GM21825 (cell line): ENCODE data around the gene EFCAB6.

Source experiments
- ATAC-seq: cut with Tn5 transposase; IDR thresholded peaks from one replicate; pipeline ENCODE4 v1.9.1; 2021; ENCODE audit warnings: mild to moderate bottlenecking, moderate library complexity; ENCODE audit not compliant: unreplicated experiment

EFCAB6 gene

DNA sequence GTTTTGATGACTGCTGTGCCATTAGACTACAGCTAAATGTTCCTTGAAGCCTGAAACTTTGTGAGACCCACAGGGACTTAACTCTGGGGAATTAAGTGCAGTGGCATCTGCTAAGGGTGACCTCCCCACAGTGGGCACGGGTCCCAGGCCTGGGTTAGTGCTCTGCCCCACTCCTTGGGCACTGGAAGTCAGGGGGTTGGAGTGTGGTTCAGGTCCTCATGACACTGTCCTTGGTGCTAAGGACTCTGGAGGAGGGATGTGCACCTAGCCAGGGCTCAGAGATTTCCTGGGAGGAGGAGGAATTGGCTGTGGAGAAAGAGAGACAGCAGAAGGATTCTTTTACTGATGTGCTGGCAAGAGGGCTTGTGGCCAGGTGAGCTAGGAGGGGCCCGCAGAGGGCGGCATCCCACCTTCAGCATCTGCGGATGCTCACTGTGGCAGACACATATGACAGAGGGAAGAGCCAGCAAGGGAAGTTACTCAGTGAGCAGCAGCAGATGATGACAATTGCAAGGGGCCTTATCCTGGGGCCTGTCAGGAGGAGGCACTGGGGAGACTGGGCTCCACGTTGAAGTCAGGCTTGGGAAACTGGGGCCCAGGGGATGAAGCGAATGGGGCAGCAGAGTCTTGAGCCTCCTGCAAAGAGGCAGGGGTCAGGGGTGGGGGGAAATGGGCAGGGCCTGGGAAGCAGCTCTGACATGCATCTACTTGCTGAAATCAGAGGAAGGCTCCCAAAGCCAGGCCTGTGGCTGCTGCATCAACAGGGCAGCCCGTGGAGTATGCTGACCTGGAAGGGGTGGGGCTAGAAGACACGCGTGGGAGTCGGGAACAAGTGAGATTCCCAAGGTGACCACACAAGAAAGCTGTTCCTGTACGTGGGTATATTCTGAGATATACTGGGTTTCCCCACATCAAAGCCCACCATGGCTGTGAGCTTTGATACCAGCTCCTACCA lies 256.3 kb downstream of the EFCAB6 start:
- ATAC-seq: no peak

DNA sequence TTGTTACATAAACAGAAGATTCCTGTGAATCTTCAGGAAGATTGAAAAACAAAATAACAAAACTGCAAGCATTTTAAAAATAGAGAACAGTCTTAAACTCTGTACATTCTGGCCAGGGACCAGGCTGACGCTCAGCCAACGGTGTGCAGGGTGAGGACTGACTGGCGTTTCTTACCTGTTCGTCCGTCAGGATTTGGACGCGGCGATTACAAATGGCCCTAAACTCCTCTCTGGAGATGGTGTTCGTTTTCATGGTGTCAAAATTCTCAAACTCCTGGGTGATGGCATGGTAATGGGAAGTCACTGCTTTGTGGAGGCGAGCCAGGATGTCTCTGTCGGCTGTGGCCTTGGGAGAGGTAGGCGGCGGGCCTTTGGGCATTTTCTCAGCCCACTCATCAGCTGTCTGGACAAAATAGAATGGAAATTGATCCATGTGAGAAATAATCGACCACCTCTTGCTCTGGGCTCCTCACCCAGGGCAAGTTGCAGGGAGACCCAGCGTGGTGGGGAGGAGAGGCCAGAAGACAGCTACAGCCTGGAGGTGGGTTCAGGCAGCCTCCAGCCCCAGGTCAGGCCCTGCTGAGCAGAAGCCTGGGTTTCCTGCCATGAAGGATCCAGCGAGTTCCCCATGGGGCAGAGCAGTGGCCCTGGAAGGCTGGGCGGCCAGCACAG lies 257.3 kb downstream of the EFCAB6 start:
- no peak for ATAC-seq

DNA sequence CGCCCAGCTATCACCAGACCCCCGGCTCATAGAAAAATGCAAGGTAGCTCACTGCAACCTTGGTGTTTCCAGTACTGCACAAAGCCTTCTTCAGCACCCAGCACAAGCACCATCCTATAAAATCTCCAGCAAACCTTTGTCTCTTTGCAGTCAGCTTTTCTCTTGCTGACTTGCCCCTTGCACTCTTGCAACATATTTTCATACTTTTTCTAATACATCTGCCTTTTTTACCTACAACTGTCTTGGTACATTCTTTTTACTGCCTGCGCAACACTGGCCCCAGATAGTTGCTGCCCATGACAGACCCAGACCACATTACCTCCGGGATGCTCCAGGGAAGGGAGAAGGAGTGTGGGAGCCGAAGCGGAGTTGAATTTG lies 257.9 kb downstream of the EFCAB6 start:
- no peak for ATAC-seq

DNA sequence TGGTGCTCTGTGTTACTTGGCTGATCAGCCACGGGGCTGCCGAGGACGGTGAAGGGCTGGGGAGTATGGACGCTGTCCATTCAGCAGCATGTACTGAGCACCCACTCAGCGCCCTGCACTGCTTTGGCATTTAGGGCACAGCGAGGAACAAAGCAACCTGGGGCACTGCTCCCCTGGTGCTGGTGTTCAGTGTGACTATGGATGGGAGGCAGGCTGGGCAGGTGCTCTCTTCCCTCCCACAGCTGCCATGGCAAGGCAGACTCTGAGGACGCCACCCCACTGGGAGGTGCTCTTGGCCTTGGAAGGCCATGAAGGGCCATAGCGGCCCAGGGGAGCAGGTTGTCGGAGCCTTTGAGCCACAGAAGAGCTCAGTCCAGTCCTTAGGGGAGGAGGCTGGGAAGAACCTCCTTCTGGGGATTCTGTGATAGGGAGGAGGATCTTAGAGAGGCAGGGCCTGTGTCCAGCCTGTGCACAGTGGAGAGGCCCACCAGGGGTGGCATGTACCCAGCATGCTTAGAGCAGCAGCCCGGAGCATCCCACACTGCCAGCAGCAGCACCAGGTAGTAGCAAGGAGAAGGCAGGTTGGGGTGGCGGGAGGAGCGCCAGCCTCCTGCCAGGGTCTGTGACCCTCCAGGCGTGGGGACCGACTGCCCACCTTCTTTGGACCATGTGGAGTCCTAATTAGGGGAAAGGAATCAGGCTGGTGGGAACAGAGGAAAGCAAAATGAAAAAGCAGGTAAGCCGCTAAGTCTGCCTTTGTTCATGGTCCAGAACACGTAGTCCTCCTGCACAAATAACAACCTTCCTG lies 258.4 kb downstream of the EFCAB6 start:
- ATAC-seq: no peak

DNA sequence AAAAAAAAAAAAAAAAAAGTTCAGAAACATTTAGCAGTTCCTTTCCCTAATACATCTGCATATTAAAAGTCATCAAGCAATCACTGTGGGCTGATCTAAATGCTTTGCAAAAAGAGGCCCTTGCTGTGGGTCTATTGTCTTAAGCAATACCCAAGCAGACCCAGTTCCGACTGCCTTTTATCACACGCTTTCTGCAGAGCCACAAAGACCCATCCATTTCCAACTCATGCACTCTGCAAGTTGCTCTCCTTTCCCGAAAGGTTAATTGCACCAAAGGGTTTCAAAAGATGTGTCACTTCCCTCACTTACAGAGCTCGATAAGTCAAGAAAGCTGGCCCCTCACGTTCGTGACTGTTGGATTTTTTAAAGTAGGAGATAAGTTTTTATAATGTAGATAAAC lies 261.4 kb downstream of the EFCAB6 start:
- no peak for ATAC-seq

DNA sequence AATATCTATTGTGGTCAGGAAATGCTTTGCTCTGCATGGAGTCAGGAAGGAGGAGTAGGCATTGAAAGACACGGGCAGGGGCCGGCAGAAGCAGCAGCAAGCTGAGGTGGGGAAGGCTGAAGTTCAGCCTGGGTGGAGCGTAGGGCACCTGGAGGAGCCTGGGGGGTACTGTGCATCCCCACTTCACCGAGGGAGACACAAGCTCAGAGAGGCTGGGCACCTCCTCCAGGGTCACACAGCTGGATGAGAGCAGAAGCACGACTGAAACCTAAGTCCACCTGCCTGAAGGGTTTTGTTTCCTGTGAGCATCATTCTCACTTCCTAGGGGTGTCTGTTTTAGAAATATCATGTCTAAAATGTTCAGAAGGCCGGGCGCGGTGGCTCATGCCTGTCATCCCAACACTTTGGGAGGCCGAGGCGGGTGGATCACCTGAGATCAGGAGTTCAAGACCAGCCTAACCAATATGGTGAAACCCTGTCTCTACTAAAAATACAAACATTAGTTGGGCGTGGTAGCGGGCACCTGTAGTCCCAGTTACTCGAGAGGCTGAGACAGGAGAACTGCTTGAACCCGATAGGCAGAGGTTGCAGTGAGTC lies 262.0 kb downstream of the EFCAB6 start:
- no peak for ATAC-seq

DNA sequence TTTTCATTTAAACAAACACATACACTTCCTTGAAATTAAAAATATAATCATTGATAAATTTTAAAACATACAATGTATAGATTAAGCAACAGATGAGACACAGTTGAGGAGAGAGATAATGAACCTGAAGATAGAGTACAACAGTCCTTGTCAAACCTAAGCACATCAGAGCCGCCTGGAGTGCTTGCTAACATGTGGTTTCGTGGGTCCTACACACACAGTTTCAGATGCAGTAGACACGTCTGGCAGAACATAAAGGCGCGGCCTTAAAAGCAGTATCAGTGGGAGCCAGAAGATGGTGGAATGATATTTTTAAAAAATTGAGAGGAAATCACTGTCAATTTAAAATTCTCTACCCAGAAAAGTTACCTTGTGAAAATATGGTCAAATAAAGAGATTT lies 265.9 kb downstream of the EFCAB6 start:
- no peak for ATAC-seq

DNA sequence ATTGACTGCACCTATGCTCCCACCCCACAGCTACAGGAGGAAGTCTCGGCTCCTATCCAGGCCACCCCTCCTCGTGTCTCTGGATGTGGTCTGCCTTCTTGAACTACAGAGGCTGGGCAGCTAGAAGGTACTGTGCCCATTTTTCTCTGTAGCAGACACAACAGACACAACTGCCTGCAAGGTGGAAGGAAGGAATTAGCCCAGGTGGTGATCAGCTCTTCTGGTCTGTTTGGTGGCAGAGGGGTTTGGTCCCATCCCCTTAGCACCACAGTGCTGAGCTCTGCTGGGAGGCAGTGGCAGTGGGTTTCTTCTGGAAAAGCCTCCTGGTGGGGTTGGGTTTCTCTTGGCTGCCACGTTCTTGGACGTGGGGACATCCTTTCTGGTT lies 267.8 kb downstream of the EFCAB6 start:
- ATAC-seq: no peak

DNA sequence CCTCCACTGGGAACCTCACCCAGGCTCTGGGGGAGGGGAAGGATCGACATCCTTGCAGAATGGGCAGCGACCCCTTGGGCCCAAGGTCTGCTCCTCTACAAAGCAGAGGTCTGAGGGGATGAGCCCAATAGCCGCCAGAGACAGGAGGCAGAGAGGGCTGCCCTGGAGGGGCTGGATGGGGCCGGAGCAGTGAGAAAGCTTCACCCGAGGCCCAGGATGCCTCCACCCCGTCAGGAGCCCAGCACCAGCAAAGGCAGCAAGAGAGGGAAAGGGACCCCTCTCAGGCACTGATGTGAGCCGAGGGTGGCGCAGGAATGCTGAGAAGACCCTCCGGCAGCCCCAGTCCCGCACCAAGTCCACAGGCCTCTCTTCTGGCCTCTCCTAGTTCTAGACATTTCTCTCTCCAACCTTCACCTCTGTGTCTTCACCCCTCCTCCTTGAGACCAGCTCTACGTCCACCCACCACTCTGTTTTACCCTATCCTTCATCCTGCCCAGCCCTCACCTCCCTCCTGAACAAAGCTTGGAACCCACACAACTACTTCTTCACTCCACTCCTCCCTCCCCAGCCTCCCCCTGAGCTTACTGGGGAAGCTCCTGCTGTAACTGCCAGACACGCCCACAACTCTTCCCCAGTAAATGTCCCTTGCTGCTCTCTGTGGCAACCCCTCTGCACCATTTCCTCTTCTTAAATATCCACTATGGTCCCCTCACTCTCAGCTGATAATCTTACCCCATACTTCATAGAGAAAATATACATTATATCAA lies 268.4 kb downstream of the EFCAB6 start:
- ATAC-seq: no peak

DNA sequence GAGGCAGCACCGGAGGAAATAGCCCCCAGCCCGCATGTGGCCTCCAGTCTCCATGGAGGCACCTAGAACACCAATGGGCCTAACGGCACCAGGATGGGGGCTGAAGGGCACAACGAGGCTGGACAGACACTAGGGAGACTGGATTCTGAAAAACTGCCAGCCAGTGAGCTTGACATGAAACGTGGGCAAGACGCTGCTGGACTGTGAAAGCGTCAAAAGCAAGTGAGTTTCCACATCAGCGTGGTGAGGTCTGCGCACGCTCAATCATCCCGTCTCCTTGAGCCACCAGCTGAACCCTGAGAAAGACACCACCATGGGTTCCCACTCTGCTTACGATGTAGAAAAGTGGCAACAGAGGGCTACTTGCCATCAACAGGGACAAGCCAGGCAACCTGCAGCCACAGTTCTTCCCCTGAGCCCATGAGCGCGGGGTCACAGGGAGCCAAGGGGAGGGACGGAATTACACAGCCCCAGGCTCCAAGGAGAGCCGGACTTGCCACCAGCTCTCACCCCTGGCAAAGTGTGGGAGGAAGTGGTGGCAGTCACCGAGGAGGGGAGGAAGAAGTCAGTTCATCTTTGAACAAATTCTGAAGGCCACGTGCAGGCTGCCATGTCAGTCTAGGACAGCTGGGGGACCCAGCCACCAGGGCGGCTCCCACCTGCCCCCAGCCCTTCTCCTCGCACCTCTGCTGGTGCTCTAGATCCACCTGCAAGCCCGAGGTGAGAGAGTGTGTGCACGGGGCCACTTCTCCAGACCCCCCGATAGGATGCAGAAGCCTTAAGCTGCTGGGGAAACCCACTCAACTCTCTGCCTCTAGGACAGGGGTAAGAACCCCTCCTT lies 269.2 kb downstream of the EFCAB6 start:
- no peak for ATAC-seq

DNA sequence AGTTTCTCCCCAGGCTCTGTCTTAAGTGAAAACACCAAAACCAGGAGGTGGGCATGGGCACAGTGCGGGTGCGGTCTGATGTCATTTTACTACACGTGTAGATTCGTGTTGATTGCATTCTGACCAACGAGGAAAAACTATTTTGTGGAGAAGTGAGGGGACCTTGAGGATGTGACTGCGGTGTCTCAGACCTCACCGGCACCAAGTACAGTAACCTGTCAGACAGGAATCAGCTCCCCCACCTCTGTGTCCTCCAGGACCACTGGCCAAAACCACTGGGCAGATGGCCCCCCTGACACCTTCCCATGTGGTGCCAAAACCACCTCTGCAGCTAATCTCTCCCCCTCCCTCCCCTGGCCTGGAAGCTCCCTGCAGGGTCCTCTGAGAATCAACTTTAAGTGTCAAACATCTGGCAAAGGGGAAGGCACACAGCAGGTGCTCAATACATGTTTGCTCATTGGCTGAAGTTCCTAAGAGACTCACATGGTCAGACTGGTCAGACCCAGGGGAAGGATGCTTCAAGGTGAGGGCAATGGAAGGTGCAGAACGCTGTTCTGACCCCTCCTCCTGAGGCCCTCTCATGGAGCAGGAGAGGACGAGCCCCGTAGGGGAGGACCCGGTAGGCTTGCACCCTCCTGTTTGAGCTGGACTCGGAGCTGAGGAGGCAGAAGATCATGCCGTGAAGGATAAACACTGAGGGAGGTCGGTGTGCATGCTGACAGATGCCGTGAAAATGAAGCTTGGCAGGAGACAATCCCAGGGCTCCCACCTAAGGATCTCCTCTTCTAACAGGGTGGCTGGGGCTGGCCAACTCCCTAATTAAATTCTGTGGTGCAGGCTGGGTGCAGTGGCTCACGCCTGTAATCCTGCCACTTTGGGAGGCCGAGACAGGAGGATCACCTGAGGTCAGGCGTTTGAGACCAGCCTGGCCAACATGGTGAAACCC lies 270.4 kb downstream of the EFCAB6 start:
- no peak for ATAC-seq

DNA sequence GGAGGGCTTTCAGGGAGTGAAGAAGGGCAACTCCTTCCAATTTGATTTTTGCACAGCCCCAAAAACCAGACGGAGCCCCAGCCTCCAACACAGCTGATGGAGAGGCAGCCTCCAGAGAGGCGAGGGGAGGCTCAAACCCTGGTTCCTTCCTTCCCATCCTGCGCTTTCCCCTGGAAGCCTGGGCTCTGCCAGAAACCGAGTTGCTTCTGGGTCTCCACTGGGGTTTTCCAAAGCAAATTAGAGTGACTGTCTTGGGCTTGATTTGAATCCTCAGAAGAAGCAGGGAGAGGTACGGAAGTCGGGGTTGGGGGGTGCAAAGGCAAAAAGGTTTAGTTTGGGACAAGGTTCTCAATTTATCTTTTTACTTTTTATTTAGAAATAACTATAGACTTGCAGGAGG lies 271.1 kb downstream of the EFCAB6 start:
- no peak for ATAC-seq

DNA sequence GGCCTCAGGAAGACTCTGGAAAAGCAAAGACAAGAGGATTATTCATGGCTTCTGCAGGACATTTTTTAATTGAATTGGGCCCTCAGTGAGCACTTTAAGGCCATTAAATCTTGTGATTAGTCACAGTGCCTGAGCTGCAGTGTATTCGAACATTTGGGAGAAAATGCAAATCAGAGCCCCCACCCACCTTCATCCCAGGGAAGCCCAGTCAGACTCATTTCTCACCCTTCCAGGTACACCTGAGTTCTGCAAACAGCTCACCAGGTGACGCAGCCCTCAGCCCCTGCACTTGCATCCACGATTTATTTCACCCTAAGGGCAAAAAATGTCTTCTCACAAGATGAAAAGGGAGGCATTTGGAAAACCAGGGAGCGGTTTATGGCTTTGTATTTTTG lies 271.6 kb downstream of the EFCAB6 start:
- no peak for ATAC-seq

DNA sequence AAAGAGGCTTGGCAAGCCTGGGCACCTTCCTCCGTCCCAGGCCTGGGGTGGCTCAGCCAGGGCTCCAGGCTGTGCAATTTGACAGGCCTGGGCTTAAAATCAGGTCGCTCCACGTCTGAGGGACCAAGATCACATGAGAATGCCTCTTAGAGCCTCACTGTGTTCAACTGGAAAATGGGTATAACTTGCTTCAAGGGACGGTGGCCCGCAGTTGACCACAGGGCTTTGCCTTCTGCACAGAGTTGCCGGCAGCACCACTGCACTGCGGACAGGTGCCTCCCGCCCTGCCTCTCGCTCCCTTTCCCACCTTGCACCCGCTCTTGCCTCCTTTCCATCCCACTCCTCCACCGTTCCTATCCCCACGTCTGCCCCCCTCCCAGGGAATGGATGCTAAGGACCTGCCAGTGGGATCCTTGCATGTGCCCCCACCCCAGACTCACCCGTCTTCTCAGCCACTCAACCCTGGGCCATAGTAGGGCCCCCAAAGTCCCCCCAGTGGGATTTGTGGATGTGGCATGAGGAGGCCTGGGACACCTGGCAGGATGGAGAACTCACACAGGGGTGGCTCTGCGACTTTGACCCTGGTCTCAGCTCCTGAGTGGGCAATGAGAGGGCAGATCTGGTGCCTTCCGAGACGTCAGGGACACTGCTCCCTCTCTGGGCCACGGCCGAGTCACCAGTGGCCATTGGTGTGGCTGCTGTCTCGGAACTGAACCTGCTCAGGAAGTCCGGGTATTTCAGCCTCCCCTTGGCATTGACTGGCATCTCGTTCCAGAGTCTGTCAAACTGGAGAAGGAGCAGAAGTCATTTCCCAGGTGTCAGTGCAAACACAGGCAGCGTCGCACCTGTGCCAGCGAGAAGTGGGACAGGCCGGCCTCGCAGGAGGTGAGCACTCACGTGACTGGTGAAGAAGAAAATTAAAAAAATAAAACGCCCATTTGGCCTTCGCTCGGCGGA lies 272.3 kb downstream of the EFCAB6 start:
- ATAC-seq: no peak

DNA sequence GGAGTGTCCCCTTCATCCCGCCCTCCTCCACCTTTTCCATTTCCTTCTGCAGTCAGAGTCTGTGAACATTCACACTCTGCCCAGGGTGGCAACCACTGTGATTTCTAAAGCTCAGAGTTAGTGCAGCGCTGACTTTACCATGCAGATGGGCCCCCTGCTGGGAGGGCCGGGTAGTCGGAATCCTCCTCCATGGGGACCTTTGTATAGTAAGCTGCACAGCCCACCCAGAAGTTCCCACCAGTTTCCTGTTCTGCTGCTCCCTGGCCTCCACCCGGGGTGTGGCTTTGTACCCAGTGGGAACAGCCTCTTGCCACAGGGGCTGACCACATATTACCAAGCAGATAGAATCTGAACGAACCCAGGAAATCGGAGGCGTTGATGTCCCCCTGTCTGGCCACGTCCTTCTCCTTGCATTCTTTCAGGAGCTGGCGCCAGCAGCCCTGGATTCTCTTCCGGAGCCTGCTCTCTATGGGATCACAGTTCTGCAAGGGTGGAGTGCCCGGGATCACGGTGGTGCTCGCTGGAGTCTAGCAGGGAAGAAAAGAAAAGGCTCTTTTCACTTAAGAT lies 275.0 kb downstream of the EFCAB6 start:
- no peak for ATAC-seq

DNA sequence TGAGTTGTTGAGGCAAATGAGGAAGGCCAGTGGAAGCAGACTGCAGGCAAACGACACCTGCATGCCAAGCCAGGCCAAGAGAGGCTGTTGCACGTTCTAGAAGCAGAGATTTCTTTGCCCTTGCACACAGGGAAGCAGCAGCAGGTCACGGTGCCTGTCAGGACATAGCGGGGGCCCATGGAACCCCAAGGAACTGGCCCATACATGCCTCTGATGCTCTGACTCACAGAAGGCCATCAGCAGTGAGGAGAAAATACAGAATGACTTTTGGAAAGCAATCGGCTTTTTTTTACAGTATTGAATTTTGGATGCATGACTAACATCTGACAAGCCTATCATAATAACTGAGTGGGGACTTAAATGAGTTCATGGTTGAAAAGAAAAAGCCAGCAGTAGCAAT lies 276.4 kb downstream of the EFCAB6 start:
- ATAC-seq: no peak

DNA sequence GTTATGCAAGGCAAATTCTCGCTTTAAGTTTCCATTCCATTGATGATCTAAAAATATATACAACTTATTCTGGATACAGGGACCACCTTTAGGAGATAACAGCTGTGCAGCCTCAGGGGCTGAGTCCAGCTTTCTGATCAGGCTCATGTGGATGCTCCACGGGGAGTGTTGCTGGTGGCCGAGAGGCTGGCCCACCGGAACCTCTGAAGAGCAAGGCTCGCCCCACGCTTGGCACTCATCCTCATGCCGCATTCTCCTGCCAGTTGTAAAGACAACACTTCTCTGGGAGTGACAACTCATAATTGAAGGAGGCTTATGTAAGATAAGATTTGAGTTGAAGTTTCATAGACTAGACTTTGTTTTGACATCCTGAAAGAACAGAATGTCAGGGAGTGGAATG lies 276.8 kb downstream of the EFCAB6 start:
- ATAC-seq: no peak
